Measurements from ENCODE around the gene NCAPG2. TPM values are rescaled to one million over a fixed set of nuclear protein-coding genes. Genes with fewer than 3 reads are reported as not detected.

NCAPG2 gene
- total RNA-seq, 1 experiment from 2014 or later, result 99.4 TPM

GRCh38 chr7:158596309-158596708 is 108.3 kb downstream of the NCAPG2 start:
- Histone ChIP-seq H3K4me2 (ENCODE audit: insufficient read depth, insufficient read length, low read length) (no peak overlapping the region), H3K18ac (ENCODE audit: insufficient read length, low read depth, low read length) (no peak overlapping the region), H3K27me3 (ENCODE audit: insufficient read depth, low read length) (peaks cover 17% of the 10 kb centered on the region; the same call in 1 of the 2 replicates), H3K79me1 (ENCODE audit: insufficient read depth, low read depth, low read length, poor library complexity, severe bottlenecking) (no peaks in the 10 kb centered on the region), H3K9me3 (ENCODE audit: control insufficient read depth, low read depth, low read length) (no peaks in the 10 kb centered on the region), H3K56ac (ENCODE audit: insufficient read length, low read depth, low read length) (no peak overlapping the region), H3K4me1 (ENCODE audit: insufficient read depth, low read length) (no peaks in the 10 kb centered on the region), H2AFZ (ENCODE audit: low read length) (no peak overlapping the region), H4K20me1 (ENCODE audit: control insufficient read depth, insufficient read depth, insufficient read length) (no peaks in the 10 kb centered on the region), H2BK15ac (ENCODE audit: low read depth, low read length) (no peak overlapping the region), H2BK5ac (ENCODE audit: insufficient read length, low read length) (no peak overlapping the region), H4K5ac (ENCODE audit: insufficient read length, low read depth, low read length) (no peak overlapping the region), H2BK12ac (ENCODE audit: insufficient read length, low read depth, low read length) (no peak overlapping the region), H2BK120ac (ENCODE audit: low read depth, low read length, poor library complexity, severe bottlenecking) (no peak overlapping the region), H3T11ph (ENCODE audit: low read length) (no peak overlapping the region), H3K27ac (ENCODE audit: insufficient read length, low read depth, low read length) (no peak overlapping the region), H3K79me2 (ENCODE audit: insufficient read depth, low read length) (no peaks in the 10 kb centered on the region), H4K8ac (replicated peaks; ENCODE audit: insufficient read length, low read depth, low read length) (no peak overlapping the region), H2BK20ac (ENCODE audit: low read depth, low read length, poor library complexity, severe bottlenecking) (no peak overlapping the region), H3K9ac (ENCODE audit: extremely low read depth, insufficient read length, low read length) (no peak overlapping the region), H2AK5ac (ENCODE audit: insufficient read length, low read length) (no peak overlapping the region), H3K4ac (ENCODE audit: low read depth, low read length) (no peak overlapping the region), H3K23me2 (ENCODE audit: insufficient read length, low read depth, low read length, poor library complexity, severe bottlenecking) (no peaks in the 10 kb centered on the region), H3K14ac (ENCODE audit: insufficient read depth, low read length) (no peak overlapping the region), H3K23ac (ENCODE audit: insufficient read length, low read depth, low read length) (no peak overlapping the region), H4K91ac (ENCODE audit: insufficient read length, low read depth, low read length) (no peak overlapping the region)
- Mint-ChIP-seq H3K36me3 (ENCODE audit: insufficient read depth in 1 of 3, low read depth in 3 of 3) (peaks cover 0 to 4% (median 0%) of the 10 kb centered on the region in 3 experiments; a peak in 1 of 7 replicates), H3K27me3 (ENCODE audit: low read depth) (no peaks in the 10 kb centered on the region), H3K4me1 (peaks cover 0 to 7% of the 10 kb centered on the region in 2 experiments; a peak in 2 of 4 replicates), H3K27ac (no peak overlapping the region), H3K9me3 (peaks cover 0 to 4% of the 10 kb centered on the region in 2 experiments; a peak in 2 of 5 replicates), H3K4me3 (no peak overlapping the region)
- TF ChIP-seq CTCF (conservative IDR thresholded peaks at IDR 0.05), result no peak
- no peak for DNase-seq
- WGBS (ENCODE audit: extremely low coverage, insufficient read length, low lambda C conversion rate), result no CpG with 5 or more reads among the region's 4 CpGs
